Kidney glomerular epithelial cell (primary cell): ENCODE results near the gene STK10.

Source experiments
- DNase-seq: peaks from one replicate; lab custom pipeline; 2025; lab: John Stamatoyannopoulos, UW

STK10 gene

DNA sequence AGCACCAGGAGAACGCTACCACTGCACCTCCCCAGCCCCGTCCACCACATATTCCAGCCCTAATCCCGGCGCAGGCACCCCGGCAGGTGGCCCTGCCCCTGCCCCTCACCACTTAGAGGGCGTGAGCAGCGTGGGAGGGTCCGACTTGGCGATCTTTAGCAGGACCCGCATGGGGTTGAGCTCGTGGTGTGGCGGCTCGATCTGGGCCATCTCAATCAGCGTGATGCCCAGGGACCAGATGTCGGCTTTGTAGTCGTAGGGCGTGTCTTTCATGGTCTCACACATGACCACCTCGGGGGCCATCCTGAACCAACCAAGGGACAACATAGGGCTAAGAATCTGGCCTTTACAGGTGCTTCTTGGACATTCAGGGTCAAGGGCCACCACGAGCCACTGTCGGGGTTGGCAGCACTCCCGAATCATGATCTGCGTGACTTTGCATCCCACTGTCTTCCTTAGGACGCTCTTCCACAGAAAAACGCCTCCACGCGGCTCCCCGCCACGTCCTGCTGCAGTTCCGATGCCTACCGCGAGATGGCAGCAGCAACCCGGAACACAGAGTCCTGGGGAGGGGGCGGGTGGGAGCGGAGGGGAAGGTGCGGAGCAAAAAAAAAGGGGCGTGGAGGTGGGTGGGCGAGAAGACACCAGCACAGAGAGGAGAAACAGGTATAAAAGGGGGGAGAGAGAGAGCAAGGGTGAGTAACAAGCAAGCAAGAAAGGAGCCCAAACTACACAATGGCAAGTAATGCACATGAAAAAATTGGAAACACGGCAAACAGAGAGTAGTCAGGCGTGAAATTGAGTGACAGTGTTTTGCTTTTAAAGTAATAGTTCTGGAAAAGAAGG, 81.3 kb downstream of the STK10 start:
- DNase-seq = peak; percentile 66

DNA sequence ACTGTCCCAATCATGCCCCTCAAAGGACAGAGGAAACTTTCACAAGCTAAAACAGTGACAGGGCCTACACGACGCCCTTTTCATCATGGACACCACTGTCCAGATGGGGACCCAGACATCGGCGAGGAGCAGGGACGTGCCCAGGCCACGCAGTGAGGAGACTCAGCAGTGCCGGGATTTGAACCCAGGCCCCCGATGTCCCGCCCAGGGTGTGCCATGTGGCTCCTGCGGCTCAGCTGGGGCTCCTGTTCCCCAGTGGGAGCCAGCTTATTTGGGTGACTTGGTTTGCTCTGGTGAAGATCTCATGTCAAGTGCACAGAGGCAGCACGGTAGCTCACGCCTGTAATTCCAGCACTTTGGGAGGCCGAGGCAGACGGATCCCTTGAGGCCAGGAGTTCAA, 82.2 kb downstream of the STK10 start:
- DNase-seq = no peak

DNA sequence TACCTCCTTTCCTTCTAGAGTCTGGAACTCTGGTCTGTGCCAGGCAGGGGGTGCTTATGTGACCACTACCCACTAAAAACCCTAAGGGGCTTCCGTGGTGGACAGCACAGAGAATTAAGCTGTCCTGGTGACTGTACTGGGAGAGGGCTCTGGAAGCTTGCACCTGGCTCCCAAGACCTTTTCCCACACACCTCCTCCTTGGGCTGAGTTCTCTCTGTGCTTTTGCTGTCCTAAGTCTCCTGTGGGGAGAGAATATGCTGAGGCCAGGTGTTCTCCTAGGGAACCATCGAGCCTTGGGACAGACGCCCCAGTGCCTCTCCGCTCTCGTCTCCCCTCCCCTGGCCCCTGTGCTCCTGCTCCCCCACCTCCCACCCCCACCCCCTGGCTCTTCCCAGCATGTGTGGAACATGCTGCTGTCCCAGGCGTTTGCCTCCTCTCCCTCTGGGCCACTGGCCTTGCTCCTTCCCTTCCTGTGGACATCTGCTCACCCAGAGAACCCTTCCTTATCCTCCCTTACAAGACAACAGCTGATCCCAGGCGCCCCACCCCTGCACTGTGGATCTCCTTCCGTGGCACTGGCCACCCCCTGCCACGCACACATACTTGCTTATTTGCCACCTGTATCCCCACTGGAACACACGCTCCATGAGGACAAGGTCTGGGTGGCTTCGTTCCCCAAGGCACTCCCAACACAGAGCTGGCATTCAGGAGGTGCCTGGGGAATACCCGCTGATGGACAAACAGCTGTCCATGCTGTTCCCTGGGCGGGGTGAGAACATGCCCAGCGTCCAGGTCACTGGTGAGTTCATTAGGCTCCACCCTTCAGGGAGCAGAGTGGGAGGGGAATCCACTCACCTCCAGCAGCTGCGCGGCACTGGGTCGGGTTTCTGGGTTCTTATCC, 83.0 kb downstream of the STK10 start:
- no peak for DNase-seq

DNA sequence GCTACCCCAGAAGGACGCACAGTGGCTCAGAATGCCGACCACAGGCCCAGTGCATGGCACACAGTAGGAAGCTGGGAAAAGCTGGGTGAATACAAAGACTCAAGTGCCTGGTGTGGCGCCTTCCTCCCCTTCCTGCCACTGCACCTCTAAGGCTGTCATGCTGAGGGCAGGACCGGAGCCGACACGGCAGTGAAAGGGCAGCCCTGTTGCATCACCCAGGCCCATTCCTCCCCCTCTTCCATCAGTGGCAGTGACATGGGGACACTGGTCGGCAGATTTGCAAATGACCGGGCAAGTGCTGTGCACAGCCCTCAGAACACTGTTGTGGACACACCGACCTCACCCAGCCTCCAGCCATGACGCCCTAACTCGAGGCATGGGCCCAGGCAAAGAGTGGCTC, 84.0 kb downstream of the STK10 start:
- DNase-seq = no peak

DNA sequence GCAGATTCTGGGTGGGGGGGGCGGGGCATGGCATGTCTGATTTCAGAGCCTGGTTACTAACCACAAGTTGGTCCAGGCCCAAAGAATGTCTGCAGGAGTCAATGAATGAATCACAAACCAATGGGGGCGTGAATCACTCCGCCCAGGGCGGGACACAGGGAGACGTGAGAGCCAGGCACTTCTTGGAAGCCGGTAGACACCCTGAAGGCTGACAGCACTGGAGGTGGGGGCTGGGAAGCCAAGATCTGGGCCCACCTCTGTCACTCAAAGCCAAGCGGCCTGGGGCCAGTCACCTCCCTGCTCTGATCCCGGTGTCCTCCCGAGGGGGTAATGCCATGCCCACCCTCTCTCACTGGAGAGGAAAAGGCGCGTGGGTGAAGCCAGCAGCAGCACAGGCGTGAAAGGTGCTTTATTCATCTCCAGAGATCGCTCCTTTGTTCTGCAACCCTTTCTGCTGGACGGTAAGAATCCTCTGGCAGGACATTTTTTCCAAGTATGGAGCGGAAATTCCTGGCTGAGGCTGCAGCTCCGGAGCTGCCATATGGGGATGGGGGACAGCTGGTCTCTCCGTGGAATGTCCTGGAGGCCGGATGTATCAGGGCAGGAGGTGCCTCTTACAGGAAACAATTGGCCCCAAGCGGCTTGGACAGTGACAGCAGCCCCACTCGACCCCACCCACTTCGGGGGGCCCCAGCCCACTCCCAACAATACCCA, 85.0 kb downstream of the STK10 start:
- peak; percentile 94 for DNase-seq

DNA sequence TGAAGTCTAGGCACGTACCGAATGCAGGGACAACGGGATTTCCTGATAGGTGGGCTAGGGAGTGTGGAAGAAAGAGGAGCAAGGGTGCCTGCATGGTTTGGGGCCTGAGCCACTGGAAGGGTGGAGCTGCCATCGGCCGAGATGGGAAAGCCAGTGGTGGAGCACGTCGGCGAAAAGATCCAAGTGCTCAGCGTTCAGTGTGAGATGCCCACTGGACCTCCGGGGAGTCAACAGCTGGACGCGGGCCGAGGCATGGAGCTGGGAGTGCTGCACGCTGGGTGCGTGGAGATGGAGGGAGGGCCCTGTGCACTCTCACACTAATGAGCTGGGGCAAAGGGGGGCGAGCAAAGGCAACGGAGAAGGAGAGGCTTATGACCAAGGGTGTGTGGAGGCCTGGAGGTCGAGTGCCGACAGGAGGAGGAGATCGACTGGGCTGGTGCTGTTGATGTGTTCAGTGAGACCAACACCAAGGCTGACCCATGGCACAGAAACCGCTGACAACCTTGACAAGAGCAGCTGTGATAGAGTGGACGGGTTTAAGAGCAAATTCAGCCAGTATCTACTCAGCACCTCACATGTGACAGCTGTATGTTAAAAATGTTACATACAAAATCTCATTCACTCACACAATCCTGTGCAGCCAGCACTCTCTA, 85.7 kb downstream of the STK10 start:
- no peak for DNase-seq

DNA sequence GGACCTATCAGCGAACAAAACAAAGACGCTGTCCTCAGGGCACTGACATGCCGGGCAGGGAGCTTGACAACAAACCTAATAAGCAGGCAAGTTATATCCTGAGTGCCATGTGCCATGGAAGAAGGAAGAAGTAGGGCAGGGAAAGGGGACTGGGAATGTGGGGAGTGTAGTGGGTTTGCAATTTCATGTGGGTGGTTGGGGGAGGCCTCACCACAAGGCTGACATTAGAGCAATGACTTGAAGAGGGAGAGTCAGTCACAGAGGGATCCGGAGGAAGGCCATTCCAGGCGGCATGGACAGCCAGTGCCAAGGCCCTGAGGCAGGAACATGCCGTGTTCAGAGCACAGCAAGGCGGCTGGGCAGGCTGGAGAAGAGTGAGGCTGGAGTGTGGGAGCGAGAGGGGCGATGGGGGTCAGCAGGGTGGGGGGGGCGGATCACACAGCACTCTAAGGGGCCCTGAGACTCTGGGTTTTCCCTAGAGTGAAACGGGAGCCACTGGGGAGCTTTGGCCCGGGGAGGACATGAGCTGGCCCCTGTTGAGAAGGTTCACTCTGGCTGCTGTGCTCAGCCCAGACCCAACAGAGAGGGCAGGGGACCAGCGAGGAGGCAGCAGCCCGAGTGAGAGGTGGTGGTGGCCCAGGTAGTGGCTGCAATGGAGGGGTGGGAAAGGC, 86.3 kb downstream of the STK10 start:
- no peak for DNase-seq

DNA sequence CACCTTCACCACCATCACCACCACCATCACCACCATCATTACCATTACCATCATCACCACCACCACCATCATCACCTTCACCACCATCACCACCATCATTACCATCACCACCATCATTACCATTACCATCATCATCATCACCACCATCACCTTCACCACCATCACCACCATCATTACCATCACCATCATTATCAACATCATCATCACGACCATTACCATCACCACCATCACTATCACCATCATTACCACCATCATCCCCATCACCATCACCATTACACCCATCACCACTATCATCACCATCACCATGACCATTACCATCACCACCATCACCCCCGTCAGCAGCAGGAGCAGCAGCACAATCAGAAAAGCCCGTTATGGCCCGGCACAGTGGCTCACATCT, 89.1 kb downstream of the STK10 start:
- DNase-seq = no peak

DNA sequence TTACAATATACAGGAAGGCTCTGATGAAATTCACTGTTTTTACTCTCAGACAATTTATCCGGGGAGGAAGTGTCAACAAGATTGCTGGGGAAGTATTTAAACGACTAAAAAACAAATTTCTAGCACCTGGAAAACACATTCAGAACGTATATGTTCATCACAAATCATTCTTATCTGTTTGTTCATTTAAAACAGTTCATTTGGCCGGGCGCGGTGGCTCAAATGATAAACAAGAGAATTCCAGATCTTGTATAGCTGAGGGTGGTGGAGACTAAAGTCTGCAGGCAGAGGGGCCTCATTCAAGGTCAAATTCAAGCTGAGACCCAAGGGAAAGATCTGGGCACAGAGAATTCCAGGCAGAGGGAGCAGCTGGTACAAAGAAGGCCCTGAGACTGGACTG, 90.0 kb downstream of the STK10 start:
- no peak for DNase-seq

DNA sequence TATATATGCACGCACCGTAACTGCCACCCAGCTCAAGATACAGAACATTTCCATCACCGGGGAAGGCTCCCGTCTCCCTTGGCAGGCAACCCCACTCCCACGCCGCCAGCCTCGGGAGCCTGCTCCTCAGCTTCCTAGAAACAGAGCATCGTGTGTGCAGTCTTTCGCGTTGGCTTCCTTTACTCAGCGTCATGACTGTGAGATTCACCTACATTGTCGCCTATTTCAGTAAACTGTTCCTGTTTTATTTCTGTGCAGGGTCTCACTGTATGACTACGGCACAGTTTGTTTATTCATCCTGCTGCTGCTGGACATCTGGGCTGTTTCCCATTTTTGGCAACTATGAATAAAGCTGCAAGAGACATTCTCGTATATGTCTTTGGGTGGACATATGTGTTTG, 90.7 kb downstream of the STK10 start:
- DNase-seq = no peak

DNA sequence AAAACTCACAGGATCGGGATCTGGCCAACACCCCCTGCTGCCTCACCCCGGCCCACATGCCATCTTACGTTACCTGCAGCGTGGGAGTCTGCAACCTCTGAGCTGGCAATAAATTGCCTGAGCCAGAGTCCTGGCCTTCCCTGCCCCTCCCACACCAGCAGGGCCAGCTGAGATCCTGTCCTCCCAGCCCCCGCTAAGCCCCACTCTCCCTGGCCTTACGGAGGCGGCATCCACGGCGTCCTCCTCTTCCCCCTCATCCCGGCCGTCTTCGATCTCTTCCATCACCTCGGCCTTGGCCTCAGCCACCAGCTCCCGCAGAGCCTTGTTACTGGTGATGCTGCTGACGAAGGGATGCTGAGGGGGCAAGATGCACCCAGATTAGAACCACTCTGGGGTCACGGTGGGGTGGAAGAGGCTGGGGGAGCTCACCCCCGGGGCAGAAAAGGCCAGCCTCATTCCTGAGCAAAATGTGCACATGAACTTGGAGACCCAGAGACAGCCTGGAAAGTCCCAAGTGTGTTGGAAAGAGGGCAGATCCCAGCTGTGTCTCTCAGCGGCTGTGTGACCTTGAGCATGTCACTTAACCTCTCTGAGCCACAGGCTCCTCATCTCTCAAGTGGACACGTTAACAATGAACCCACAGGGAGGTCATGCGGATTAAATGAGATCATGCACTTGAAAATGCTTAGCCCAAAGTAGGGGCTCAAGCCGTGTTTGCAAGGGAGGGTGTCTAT, 91.7 kb downstream of the STK10 start:
- DNase-seq = no peak

DNA sequence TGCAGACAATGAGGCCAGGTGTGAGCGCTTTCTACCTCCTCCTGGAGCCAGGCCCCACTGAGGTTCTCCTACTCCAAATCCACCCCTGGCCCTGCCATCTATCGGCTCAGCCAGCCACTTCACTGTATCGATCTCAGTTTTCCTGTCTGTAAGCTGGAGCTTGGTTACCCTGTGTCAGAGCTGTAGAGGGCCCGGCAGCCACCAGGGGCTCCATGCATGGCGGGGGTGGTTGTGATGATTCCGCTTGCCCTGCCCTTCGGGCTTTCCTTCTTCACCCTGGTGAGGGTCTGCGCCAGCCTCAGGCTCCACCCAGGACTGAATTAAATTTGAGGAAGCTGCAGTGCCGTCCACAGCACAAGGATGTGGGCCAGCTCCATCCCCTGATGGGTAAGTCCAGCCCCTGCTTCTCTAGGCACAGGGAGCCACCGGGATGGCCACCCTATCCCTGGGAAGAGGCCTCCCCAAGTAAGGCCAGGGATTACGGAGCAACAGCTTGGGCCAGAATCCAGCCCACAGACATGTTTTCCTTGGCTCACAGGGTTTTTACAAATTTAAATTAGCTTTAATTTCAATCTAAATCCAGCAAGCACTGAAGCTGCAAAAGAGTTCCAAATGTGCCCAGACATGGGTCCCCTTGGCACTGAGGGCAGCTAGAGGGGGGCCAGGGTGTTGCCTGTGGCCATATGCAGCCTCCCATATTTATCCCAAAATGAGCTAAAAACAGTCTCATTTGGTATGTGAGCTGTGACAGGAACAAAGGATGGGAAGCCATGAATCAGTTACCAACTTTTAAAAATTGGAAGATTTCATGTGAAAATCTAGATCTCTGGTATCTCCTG, 92.4 kb downstream of the STK10 start:
- no peak for DNase-seq

DNA sequence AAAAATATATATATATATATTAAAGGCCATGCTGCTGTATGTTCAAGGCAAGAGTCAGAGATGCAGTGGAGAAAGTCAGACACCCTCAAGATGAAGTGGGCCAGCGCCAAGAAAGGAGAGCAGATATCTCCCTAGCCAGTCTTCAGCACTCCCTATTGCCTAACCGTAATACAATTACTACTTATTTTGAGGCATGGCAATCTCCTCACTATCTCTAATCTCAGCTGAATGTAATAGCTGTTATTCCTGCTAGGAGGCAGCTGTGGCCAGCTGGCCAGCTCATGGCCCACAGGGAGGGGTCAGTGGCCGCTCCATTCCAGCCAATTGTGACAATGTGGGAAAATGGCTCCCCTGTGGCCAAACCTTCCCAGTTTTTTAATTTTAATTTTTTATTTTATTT, 94.1 kb downstream of the STK10 start:
- DNase-seq = no peak

DNA sequence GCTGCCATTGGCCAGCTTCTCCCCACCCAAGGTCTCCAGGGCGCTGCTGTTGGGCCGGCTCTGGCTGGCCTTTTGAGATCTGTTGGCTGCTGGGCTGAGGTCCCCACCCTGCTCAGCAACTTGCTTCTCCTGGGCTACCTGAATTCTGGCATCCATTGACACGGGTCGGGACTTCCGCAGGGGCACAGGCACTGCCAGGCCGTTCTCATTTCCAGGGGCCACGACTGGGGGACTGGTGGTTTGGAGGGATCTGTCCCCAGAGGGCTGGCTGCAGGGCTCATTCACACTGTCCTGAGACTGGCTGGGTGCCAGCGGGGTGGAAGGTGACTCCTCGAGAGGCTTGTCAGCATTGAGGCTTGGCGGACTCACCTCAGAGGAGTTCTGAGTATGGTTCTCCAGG, 94.5 kb downstream of the STK10 start:
- DNase-seq = no peak

DNA sequence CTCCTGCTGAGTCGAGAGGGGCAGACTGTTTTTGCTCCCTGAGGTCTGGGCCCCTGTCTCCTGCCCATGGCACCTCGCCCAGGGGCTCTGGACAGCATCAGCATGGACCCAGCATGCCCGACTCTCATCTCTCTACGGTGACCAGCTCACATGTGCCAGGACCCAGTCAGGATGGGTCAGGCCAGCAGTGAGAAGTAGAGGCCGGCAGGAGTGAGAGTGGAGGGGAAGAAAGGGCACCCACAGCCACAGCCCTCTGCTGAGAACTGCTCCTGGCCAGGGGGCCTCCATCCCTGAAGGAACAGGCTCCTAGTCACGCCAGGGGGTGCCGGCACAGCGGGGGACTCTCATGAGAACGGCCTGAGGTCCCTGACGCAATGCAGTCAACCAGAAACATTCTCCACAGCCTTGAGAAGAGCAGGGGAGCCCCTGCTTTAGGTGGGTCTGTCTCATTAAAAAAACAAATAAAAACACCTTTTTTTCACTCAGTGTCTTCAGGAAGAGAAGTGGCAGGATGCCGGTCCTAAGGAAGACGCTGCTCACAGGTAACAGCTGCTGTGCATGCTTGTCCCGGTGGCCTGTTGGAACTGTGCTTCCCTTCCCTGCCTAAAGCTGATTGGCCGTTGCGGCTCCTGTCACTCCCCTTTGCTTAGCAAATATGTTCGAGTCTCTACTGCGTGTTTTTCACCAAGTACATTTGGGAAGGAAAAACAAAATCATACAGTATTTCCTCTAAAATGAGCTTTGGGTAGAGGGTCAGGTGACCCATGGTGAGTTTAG, 95.9 kb downstream of the STK10 start:
- no peak for DNase-seq

DNA sequence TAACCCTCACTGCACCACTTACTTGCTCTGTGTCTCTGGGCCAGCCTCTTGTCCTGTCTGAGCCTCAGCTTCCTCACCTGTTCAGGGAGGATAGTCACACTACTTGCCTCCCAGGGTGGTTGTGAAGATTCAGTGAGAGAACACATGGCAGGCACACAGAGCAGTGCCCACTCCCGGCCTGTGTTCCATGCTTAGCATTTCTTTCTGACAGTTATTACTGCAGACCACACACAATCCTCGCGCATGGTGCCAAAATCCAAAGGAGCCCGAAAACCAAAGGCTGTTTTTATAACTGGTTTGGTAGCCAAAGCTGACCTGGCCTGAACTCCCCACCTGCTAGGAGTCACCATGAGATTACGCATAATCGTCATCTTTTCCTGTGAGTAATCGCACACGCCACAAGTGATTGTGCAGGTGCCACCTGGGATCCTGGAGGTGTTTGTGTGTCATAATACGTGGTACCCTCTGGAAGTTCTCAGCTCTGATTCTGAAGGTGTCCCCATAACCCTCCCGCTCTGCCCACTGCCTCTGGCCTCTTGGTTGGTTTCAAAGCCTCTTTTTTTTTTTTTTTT, 97.0 kb downstream of the STK10 start:
- no peak for DNase-seq

DNA sequence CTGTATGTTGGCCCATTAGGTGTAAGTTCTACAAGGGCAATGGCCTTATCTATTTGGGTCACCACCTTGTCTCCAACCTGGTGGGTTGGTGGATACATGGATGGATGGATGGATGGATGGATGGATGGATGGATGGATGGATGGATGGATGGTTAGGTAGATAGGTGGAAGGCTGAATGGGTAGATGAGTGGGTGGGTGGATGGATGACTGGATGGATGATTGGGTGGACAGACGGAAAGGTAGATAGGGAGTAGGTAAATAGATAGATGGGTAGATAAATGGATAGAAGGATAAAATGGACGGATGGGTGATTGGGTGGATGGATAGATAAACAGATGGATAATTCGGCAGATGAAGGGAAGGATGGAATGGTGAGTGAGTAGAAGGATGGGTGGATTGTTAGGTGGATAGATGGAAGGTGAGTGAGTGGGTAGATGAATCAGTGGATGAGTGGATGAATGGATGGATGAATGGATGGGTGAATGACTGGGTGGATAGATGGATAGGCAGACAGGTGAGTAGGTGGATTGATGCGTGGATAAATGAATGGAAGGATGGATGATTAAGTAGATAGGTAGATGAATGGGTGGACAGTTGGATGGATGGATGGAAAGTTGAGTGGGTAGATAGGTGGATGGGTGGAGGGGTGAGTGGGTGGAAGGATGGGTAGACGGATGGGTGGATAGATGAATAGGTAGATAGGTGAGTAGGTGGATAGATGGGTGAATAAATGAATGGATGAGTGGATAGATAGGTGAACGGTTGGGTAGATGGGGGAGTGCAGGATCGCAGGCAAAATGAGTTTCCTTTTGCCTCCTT, 98.5 kb downstream of the STK10 start:
- no peak for DNase-seq

DNA sequence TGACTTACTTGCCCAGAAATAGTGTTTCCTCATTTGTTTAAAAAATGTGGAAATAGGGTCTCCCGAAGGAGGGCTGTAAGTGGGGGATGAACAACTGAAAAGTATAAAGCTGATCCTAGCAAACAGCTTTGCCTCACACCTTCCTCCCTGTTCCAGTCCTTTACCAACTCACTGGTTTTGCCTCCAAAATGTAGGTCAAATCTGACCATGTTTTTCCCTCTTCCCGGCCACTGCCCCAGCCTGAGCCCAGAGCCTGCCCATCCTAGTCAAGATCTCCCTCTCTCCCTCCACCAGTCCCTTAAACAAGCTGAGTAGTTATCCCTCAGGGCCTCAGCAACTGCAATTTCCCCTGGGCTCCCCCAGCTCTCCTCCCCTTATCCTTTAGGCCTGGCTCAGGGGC, 99.2 kb downstream of the STK10 start:
- no peak for DNase-seq
